ENCODE measurements around the gene UNC5B.

DNA sequence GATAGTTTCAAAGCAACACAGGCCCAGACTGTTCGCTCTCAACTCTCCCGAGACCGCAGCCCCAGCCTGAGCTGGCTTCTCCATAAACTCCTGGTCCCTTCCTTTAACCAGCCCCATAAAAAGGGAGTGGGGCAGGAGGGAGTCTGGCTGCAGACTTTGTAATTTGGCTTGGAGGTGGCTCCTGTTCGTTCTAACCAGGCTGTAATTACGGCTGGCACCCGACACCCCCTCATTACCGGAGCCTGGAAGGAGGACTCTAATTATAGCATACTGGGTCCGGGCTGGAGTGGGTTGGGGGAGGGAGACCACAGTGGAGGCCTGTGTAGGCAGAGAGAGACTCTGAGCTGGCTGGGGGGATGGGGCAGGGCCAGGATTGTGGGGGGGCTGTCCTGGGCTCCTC lies 49.7 kb downstream of the UNC5B start:
- TF ChIP-seq EZH2 (IDR thresholded peaks at IDR 0.05; ENCODE audit: borderline replicate concordance, low read length) = no peak
- TF ChIP-seq, protein P1, sequence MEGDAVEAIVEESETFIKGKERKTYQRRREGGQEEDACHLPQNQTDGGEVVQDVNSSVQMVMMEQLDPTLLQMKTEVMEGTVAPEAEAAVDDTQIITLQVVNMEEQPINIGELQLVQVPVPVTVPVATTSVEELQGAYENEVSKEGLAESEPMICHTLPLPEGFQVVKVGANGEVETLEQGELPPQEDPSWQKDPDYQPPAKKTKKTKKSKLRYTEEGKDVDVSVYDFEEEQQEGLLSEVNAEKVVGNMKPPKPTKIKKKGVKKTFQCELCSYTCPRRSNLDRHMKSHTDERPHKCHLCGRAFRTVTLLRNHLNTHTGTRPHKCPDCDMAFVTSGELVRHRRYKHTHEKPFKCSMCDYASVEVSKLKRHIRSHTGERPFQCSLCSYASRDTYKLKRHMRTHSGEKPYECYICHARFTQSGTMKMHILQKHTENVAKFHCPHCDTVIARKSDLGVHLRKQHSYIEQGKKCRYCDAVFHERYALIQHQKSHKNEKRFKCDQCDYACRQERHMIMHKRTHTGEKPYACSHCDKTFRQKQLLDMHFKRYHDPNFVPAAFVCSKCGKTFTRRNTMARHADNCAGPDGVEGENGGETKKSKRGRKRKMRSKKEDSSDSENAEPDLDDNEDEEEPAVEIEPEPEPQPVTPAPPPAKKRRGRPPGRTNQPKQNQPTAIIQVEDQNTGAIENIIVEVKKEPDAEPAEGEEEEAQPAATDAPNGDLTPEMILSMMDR (conservative IDR thresholded peaks at IDR 0.05 in 1 of 2, IDR thresholded peaks at IDR 0.05 in 1 of 2; ENCODE audit: extremely low read depth in 1 of 2, insufficient read depth in 1 of 2, low read depth in 1 of 2, low read length in 2 of 2) = no peak

Measured in mammary epithelial cell (primary cell).